SJCRH30 (cell line): ENCODE measurements around the gene DSG2. TPM values are rescaled to one million over a fixed set of nuclear protein-coding genes. Genes with fewer than 3 reads are reported as not detected.
"Not testable (repeated sequence)": the region's sequence is repeated elsewhere in the genome, so short reads cannot be mapped to it uniquely, and the experiment has no call there.

Source experiments
- DNase-seq, 2 experiments: peaks; one replicate each; pipeline ENCODE4 v3.0.0-alpha.2; 2015 to 2020
- H3K27ac ChIP-seq: fragments of 250-450 bp; sonication (Bioruptor Pico); 2 replicates; pipeline ENCODE4 v1.5.1; 2020; ENCODE audit warnings: mild to moderate bottlenecking, moderate library complexity
- H3K27me3 ChIP-seq: fragments of 250-450 bp; sonication (Bioruptor Pico); 2 replicates; pipeline ENCODE4 v1.5.1; 2020; ENCODE audit warnings: mild to moderate bottlenecking, moderate library complexity
- H3K36me3 ChIP-seq: fragments of 250-450 bp; sonication (Bioruptor Pico); 2 replicates; pipeline ENCODE4 v1.5.1; 2020; ENCODE audit warnings: mild to moderate bottlenecking, moderate library complexity
- H3K4me1 ChIP-seq: fragments of 250-450 bp; sonication (Bioruptor Pico); 2 replicates; pipeline ENCODE4 v1.5.1; 2020; ENCODE audit warnings: mild to moderate bottlenecking, moderate library complexity
- H3K4me3 ChIP-seq: fragments of 250-450 bp; sonication (Bioruptor Pico); 2 replicates; pipeline ENCODE4 v1.5.1; 2020; ENCODE audit warnings: mild to moderate bottlenecking, moderate library complexity
- H3K9me3 ChIP-seq: fragments of 250-450 bp; sonication (Bioruptor Pico); replicated peaks from 2 replicates; pipeline ENCODE4 v1.5.1; 2020; ENCODE audit warnings: mild to moderate bottlenecking, moderate library complexity
- total RNA-seq: library from RNA; depleted of rRNA; stranded (reverse); fragments of >200 nt; shearing (Covaris generic); gene quantifications from 2 replicates; pipeline ENCODE4 v1.2.3, GENCODE V29; 2014

DSG2 gene
- total RNA-seq, 1 experiment from 2014 or later: 4.9 TPM

DNA sequence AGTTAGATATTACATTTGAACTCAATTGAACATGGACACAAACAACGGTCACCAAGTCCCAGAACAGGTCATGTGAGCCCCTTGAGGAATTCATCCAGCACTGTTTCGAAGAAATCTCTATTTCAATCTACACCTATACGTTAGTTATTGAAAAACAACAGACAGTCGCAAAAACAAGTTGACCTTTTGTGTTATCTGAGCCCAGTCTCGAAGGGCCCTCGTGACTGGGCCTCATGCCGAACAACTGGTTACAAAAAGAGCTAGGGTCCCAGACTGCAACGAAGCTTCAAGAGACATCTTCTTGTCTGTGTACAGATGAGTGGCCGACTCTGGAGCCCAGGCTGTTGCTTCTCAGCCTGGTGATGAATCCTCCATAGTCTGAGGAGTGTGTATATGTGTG is 5.3 kb upstream of the DSG2 start:
- no peaks in the 10 kb centered on the region for H3K4me1 ChIP-seq
- no peak for DNase-seq
- H3K36me3 ChIP-seq: no peaks in the 10 kb centered on the region
- no peak overlapping the region for H3K4me3 ChIP-seq
- no peaks in the 10 kb centered on the region for H3K27me3 ChIP-seq
- H3K9me3 ChIP-seq: no peaks in the 10 kb centered on the region
- no peak overlapping the region for H3K27ac ChIP-seq

DNA sequence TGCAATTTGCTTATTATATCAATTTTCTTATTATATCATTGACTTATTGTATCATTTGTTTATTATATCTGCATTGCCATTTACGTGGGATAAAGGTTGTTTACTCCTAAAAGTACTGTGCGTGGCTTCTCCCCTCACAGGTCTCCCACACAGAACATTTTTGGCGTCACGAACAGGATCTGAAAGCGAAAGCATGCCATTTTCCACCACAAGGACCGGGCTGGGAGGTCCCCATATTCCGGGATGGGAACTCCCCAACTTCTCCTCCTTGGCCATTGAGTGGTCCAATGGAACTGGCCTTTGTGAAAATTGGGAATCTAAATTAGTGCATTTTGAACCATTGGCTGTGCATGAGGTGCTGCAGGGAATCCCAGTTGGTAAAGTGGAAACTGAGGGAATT is 4.8 kb upstream of the DSG2 start:
- Histone ChIP-seq H3K27me3 (no peaks in the 10 kb centered on the region), H3K4me3 (no peak overlapping the region), H3K9me3 (no peaks in the 10 kb centered on the region), H3K36me3 (no peaks in the 10 kb centered on the region), H3K4me1 (no peaks in the 10 kb centered on the region), H3K27ac (no peak overlapping the region)
- no peak for DNase-seq

DNA sequence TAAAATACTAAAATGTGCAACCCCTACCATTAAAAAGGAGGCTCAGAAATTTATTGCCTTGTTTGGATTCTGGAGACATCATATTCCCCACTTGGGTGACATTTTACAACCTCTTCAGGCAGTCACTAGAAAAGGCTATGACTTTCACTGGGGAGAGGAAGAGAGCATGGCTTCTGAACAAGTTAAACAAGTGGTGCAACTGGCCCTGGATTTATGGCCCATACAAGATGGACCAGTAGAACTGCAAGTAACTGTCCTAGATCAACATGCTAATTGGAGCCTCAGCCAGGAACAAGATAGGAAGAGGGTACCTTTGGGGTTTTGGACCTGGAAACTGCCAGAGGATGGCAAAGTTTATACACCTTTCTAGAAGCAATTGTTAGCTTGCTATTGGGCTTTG is 4.0 kb upstream of the DSG2 start:
- Histone ChIP-seq H3K4me1 (no peaks in the 10 kb centered on the region), H3K27me3 (no peaks in the 10 kb centered on the region), H3K4me3 (no peak overlapping the region), H3K27ac (no peak overlapping the region), H3K36me3 (no peaks in the 10 kb centered on the region), H3K9me3 (no peaks in the 10 kb centered on the region)
- DNase-seq: no peak

DNA sequence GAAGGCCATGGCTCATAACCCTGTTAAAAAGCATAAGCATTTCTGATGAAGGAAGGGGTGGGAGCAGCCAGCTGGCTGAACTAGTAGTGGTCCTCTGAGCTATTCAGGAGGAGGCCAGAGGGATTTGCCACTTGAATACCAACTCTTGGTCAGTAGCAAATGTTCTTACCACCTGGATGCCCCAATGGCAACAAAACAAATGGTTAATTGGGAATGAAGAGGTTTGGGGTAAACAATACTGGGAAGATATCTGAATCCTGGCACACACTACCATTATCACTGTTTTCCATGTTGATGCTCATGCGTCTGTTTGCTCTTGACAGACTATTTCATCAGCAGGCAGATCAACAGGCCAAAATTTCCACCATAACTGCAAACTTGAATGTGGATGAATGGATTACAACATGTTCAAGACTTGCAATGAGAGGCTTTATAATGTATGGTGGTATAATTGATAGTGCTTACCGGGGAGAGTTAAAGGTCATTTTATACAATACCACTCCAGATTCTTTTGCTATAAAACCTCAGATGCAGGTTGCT is 3.2 kb upstream of the DSG2 start:
- DNase-seq, H3K27ac ChIP-seq, H3K27me3 ChIP-seq, H3K9me3 ChIP-seq, H3K36me3 ChIP-seq, H3K4me1 ChIP-seq, H3K4me3 ChIP-seq: not testable (repeated sequence)

DNA sequence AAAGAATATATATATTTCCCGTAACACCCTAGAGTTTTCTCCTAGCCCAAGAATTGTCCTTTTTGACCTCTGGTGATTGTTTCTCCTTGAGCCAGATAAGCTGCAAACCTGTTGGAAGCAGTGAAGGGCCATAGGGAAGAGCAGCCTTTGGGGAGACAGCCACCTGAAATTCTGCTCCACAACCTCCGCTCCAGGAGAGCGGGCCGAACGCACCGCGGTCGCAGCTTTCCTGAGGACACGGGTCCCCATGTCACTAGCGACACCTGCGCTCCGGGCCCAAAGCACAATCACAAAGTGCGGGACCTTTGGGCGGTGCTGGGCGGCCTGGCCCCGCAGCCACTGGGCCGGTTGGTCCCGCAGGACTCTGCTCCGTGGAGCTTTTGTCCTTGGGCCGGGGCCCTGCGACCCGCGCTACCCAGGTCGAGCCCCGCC is 557 bp upstream of the DSG2 start:
- no peak overlapping the region for H3K27ac ChIP-seq
- H3K9me3 ChIP-seq: no peaks in the 10 kb centered on the region
- H3K4me3 ChIP-seq: peak overlapping the region; percentile 57
- no peaks in the 10 kb centered on the region for H3K4me1 ChIP-seq
- no peaks in the 10 kb centered on the region for H3K36me3 ChIP-seq
- no peak for DNase-seq
- no peaks in the 10 kb centered on the region for H3K27me3 ChIP-seq

DNA sequence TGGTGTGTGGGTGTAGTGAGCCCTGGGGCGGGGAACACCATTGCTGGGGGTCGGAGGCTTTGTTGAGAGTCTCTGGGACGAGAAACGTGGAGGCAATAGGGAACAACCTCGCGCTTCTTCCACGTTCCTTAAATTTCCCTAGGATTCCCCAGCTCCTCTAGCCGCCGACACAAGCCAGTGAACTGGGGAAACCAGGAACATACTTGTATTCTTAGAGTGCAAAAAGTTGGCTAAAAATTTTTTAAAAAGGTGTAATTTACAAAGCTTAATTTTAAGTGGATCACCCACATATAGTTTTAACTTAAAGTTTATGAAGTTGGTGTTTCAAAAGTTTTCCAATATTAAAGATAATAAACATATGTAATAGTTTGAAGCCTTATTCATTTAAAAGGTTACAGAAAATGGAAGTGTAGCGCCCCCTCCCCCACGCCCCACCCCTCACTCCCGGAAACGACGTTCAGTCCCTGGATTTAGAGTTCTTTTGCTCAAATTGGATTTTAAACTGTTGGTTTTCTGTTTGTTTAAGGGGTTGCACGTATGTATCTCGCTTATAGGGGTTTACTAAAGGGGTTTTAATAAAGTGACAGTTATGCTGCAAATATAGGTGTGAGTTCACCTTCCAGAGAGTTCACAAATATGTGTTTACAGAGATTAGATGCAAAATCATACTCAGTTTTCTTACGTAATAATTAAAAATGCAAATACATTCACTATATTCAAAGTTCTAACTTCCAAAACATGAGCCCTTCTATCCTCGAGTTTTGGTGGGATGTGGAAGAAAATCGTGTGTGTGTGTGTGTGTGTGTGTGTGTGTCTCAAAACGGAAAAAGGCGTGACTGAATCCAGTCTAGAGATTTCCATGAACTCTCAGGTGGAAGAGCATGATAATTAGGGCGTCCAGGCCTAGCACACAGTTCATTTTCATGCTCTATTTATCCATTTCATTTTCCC is 872 bp downstream of the DSG2 start:
- H3K27me3 ChIP-seq: no peaks in the 10 kb centered on the region
- H3K4me3 ChIP-seq: peak overlapping the region; percentile 57
- no peaks in the 10 kb centered on the region for H3K36me3 ChIP-seq
- H3K9me3 ChIP-seq: no peaks in the 10 kb centered on the region
- no peaks in the 10 kb centered on the region for H3K4me1 ChIP-seq
- DNase-seq: no peak
- H3K27ac ChIP-seq: no peak overlapping the region

DNA sequence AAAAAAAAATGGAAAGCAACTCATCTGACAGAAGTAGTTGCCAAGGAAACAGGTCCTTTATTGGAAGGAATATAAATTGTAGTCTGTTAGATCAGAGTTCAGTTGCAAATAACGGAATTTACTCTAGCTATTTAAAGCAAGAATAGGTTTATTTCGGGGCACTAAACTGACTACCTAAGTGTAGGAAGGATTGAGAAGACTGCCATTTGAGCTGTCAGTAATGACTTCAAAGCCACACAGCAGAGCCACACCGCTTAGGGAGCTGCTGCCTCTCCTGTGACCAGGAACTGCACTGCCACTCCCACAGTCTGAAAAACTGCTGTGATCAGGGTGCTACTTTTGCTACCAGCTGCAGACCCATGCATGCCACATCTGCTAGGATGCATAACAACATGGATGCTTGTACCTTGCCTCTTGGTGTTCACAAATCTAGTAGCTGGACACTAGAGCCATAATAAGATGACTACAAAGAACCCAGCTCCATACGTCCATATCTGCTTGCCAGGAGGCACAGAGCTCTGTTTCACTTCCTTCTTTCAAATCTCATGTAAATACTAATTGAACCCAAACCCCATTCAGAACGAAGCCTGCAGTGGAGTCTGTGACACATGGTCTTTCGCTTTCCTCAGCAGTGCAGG is 2.2 kb downstream of the DSG2 start:
- no peak for DNase-seq
- H3K9me3 ChIP-seq: no peaks in the 10 kb centered on the region
- no peak overlapping the region for H3K27ac ChIP-seq
- no peaks in the 10 kb centered on the region for H3K4me1 ChIP-seq
- no peaks in the 10 kb centered on the region for H3K27me3 ChIP-seq
- no peak overlapping the region for H3K4me3 ChIP-seq
- H3K36me3 ChIP-seq: no peaks in the 10 kb centered on the region

DNA sequence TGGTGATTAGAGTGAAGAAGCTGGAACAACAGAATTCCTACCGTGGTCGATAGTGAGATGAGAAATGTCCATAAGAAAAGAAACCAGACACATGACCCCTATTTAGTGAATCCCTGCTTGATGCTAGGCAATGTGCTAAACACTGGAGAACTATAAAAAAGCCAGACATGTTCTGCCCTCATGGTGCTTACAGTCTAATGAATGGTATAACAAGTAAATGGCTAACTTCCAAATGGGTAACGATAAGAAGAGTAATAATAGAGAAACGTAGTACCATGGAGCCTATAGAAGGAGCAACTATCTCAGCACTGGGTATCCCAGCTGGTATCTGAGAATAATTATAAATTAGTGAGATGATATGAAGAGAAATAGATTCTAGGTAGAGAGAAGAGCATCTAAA is 5.0 kb downstream of the DSG2 start:
- Histone ChIP-seq H3K27me3 (no peaks in the 10 kb centered on the region), H3K36me3 (no peaks in the 10 kb centered on the region)
- no peak for DNase-seq

DNA sequence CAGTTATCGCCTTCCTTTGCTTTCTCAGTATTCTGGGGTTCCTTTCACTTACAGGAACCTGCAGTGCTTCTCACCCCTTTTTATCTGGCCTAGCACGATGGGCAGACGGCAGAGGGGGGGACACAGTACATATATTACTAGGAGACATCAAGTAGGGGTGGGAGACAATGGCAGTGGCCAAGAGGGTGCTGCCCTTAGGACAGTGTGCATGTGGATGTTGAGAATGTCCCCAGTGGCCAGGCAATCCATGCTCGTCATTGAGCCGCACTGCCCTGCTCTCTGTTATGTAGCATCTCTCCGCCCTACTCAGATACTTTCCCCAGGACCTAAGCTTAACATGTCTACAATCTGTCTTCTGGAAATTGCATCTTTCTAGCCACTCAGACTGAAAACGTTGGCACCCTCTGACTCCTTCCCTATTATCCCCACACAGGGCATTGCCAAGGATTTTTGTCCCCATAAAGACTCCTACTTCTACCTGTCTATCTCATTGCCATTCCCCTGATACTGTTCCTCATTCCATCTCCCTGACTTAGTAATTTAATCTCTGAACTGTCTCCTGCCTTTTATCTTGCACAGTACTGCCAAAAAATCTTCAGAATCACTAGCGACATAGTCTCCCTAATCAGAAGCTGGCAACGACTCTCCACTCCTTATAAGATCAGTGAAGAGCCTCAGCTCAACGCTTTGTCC is 6.6 kb downstream of the DSG2 start:
- Histone ChIP-seq H3K27me3 (no peaks in the 10 kb centered on the region), H3K36me3 (no peaks in the 10 kb centered on the region), H3K4me3 (no peak overlapping the region), H3K4me1 (no peaks in the 10 kb centered on the region), H3K9me3 (no peaks in the 10 kb centered on the region), H3K27ac (no peak overlapping the region)
- no peak for DNase-seq

More for the DNA sequence above, 5.0 kb downstream of the DSG2 start:
- Histone ChIP-seq H3K4me3 (no peak overlapping the region), H3K9me3 (no peaks in the 10 kb centered on the region), H3K27ac (no peak overlapping the region), H3K4me1 (no peaks in the 10 kb centered on the region)

DNA sequence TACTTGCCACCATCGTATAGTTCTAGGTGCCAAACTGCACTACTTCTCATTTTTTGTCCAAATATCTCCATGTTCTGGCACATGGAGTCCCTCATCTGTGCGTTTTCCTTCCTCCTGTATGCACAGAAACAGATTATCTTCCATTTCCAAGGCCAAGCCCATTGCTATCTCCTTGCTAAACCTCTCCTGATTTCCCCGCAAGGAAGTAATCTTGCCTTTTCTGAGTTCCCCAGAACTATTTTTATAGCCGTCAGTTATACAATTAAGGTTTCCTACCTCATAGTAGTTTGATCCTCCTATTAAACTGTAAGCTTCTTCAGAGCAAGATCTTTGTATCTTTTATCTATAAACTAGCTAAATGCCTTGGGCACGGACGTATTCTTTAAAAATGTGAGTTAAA is 7.2 kb downstream of the DSG2 start:
- no peaks in the 10 kb centered on the region for H3K4me1 ChIP-seq
- no peak for DNase-seq
- H3K27ac ChIP-seq: no peak overlapping the region
- no peaks in the 10 kb centered on the region for H3K36me3 ChIP-seq
- no peaks in the 10 kb centered on the region for H3K27me3 ChIP-seq
- H3K9me3 ChIP-seq: no peaks in the 10 kb centered on the region
- no peak overlapping the region for H3K4me3 ChIP-seq

DNA sequence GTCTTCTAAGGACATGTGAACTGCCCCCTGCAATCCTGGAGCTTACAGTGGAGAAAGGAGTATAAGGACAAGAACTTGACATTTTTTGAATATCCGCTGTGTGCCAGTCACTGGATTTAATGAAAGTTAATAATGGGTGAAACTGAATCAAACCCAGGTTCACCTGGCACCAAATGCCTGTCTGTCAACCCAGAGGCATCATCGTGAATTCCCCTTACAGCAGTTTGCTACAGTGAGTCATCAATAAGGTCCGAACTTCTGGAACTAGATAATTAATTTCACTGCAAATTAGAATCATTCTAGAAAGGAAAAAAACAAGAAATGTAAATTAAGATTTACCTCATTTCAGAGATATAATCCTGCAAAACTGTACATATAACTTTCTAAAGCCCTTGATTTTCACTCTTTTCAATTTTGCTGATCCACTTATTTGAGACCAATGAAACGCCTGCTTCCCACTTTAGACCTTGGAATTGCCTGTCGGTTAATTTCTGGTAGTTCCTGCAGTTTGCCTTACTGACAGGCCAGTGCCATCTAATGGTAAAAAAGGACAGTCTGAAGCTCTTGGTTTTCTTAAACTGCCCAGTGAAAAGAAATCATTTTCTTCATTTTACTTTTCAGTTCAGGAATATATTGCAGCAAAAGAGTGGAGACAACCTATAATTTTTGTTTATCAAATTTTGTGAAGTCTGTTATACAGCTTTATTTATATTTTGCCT is 8.2 kb downstream of the DSG2 start:
- no peak for DNase-seq
- no peak overlapping the region for H3K4me3 ChIP-seq

DNA sequence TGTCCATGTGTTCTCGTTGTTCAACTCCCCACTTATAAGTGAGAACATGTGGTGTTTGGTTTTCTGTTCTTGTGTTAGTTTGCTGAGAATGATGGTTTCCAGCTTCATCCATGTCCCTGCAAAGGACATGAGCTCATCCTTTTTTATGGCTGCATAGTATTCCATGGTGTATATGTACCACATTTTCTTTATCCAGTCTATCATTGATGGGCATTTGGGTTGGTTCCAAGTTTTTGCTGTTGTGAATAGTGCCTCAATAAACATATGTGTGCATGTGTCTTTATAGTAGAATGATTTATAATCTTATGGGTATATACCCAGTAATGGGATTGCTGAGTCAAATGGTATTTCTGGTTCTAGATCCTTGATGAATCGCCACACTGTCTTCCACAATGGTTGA is 9.1 kb downstream of the DSG2 start:
- not testable (repeated sequence) for H3K36me3 ChIP-seq, H3K4me1 ChIP-seq, H3K4me3 ChIP-seq, H3K27ac ChIP-seq, H3K27me3 ChIP-seq, H3K9me3 ChIP-seq, DNase-seq

More for the DNA sequence above, 8.2 kb downstream of the DSG2 start:
- H3K27ac ChIP-seq: no peak overlapping the region
- H3K9me3 ChIP-seq: no peaks in the 10 kb centered on the region
- no peaks in the 10 kb centered on the region for H3K36me3 ChIP-seq
- H3K4me1 ChIP-seq: no peaks in the 10 kb centered on the region
- H3K27me3 ChIP-seq: no peaks in the 10 kb centered on the region

DNA sequence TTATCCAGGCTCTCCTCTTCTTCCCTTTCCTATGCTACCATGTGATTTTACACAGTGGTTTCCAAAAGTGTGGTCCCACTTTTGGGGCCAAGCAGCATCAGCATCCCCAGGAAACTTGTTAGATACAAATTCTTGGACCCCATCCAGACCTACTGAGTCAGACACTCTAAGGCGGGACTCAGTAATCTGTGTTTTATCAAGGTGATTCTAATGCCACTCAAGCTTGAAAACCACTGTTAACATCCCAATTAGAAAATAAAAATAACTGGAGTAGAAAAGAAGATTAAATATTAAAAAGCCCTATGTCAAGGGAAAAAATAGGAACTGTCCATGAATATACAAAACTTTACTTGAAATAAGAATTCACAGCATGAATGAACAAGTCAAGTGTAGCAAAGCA is 10.8 kb downstream of the DSG2 start:
- Histone ChIP-seq H3K4me1 (no peaks in the 10 kb centered on the region), H3K27me3 (no peaks in the 10 kb centered on the region), H3K4me3 (no peak overlapping the region), H3K9me3 (no peaks in the 10 kb centered on the region), H3K27ac (no peak overlapping the region), H3K36me3 (no peaks in the 10 kb centered on the region)
- DNase-seq: no peak

DNA sequence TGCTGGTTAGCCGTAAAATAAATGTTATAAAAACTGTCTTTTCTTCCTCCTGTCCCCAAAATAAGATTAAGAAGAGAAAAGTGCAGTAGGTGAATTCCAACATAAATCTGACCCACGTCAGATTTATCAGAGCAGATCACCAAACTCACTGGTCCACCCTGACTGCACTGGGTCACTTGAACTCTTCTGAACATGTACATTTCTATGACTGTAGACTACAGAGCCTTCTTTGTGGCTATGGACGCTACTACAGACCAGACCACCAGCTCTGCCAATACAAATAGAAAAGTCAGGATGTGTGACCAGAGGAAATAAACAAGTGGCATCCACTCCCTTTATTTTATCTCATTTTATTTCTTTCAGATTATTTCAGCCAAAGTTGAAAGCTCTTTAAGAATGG is 11.6 kb downstream of the DSG2 start:
- H3K4me3 ChIP-seq: no peak overlapping the region
- DNase-seq: no peak
- no peaks in the 10 kb centered on the region for H3K4me1 ChIP-seq
- H3K27ac ChIP-seq: no peak overlapping the region
- H3K36me3 ChIP-seq: no peaks in the 10 kb centered on the region
- no peaks in the 10 kb centered on the region for H3K9me3 ChIP-seq
- no peaks in the 10 kb centered on the region for H3K27me3 ChIP-seq
